Lung (tissue), 12 donors: ENCODE measurements around the gene KIAA0930. TPM values are rescaled to one million over a fixed set of nuclear protein-coding genes. Genes with fewer than 3 reads are reported as not detected.
A peak's percentile ranks its signal among the peaks of the same experiment; 100 is the strongest.

ENCODE experiments used
- ATAC-seq: fragments of 200-7000 bp; cut with Tn5 transposase; one replicate; pipeline ENCODE4 v1.9.1; 2020; ENCODE audit warnings: moderate number of reproducible peaks; ENCODE audit not compliant: insufficient read depth, low FRiP score
- DNase-seq, 3 donors: peaks; one replicate each; pipeline ENCODE4 v3.0.0-alpha.2; 2013 to 2017
- H3K27ac ChIP-seq, 2 donors: one replicate each; pipeline ENCODE4 v1.5.1; 2013; ENCODE audit warnings: mild to moderate bottlenecking in 2 of 2, moderate library complexity in 2 of 2, control low read depth in 1 of 2, inconsistent platforms in 1 of 2, low read depth in 1 of 2, low read length in 1 of 2
- H3K27me3 ChIP-seq, 3 donors: one replicate each; pipeline ENCODE4 v1.5.1; 2013; ENCODE audit warnings: low read length in 2 of 3; ENCODE audit not compliant: control insufficient read depth in 3 of 3, insufficient read depth in 3 of 3
- H3K36me3 ChIP-seq, 4 donors: one replicate each; pipeline ENCODE4 v1.5.1; 2013; ENCODE audit warnings: low read length in 4 of 4, mild to moderate bottlenecking in 1 of 4, moderate library complexity in 1 of 4; ENCODE audit not compliant: control insufficient read depth in 4 of 4, insufficient read depth in 4 of 4
- H3K4me1 ChIP-seq, 5 donors: one replicate each; pipeline ENCODE4 v1.5.1; 2013; ENCODE audit warnings: low read length in 5 of 5, mild to moderate bottlenecking in 2 of 5, moderate library complexity in 1 of 5; ENCODE audit not compliant: control insufficient read depth in 5 of 5, insufficient read depth in 5 of 5
- H3K4me3 ChIP-seq: one replicate; pipeline ENCODE4 v1.5.1; 2013; ENCODE audit warnings: mild to moderate bottlenecking, control low read depth, moderate library complexity
- H3K9ac ChIP-seq, 2 donors: one replicate each; pipeline ENCODE4 v1.5.1; 2013; ENCODE audit warnings: low read length in 2 of 2, control low read depth in 1 of 2; ENCODE audit not compliant: insufficient read depth in 1 of 2
- H3K9me3 ChIP-seq, 4 donors: one replicate each; pipeline ENCODE4 v1.5.1; 2013; ENCODE audit warnings: low read length in 3 of 4, mild to moderate bottlenecking in 1 of 4, moderate library complexity in 1 of 4; ENCODE audit not compliant: control insufficient read depth in 4 of 4, insufficient read depth in 3 of 4
- CTCF ChIP-seq: IDR thresholded peaks from 2 replicates; pipeline ENCODE4 v1.5.1; 2012; ENCODE audit warnings: mild to moderate bottlenecking; ENCODE audit errors: control extremely low read depth, extremely low read depth
- WGBS, 2 donors: extraction: QIAGEN DNeasy Blood & Tissue Kit; methylation state at CpG; one replicate each; pipeline ENCODE4 v1.1.7; 2013; 5-methylcytosine and 5-hydroxymethylcytosine counted together
- polyA plus RNA-seq, 2 donors: library from polyadenylated mRNA; stranded (reverse); fragments of 200-250 nt; gene quantifications; one replicate each; pipeline ENCODE4 v1.2.1, GENCODE V29; 2013
- total RNA-seq, 2 donors: library from RNA; depleted of rRNA in 1 of 2; stranded (reverse); fragments of >200 nt in 1 of 2; gene quantifications; one replicate each; pipeline ENCODE4 v1.2.1, GENCODE V29; 2014 to 2021
- donor health status: control.
- donor health status: control.
- donor health status: Bipolar disorder and iron deficiency.
- donor health status: healthy.
- donor health status: DM: yes; HTN: yes; CAD: no.

Gene KIAA0930
- total and polyA plus RNA-seq, 4 donors, result 25.9 to 67.3 (median 57.3) TPM

- ATAC-seq (no peak), DNase-seq (peak; percentile 76 to 86 (median 82))
- H3K27ac ChIP-seq, result no peak overlapping the region
- no peaks in the 10 kb centered on the region for H3K9me3 ChIP-seq
- H3K27me3 ChIP-seq, result no peaks in the 10 kb centered on the region
- 1 to 3% methylated on average over 32 to 47 of the region's 47 CpGs for whole genome bisulfite sequencing, 2 donors
- no peak overlapping the region for H3K9ac ChIP-seq
- no peak overlapping the region for H3K4me3 ChIP-seq
- peaks cover 3 to 17% (median 5%) of the 10 kb centered on the region in 5 donors for H3K4me1 ChIP-seq
- no peaks in the 10 kb centered on the region for H3K36me3 ChIP-seq
- no peak for TF ChIP-seq CTCF
Measured at GRCh38 chr22:45268167-45268957, 27.7 kb upstream of the KIAA0930 start.

- Histone ChIP-seq H3K4me3 (no peak overlapping the region), H3K27me3 (no peaks in the 10 kb centered on the region), H3K9ac (no peak overlapping the region), H3K27ac (no peak overlapping the region), H3K36me3 (no peaks in the 10 kb centered on the region), H3K4me1 (peaks cover 0 to 7% (median 4%) of the 10 kb centered on the region in 5 donors), H3K9me3 (no peaks in the 10 kb centered on the region)
- no peak for ATAC-seq
- no peak for TF ChIP-seq CTCF
- no peak for DNase-seq
- 65 to 76% methylated on average over 7 of the region's 7 CpGs for WGBS, 2 donors
Measured at GRCh38 chr22:45265535-45265934, 24.8 kb upstream of the KIAA0930 start.

GRCh38 chr22:45263463-45264269, 23.0 kb upstream of the KIAA0930 start:
- H3K4me3 ChIP-seq, result no peak overlapping the region
- H3K36me3 ChIP-seq, result no peaks in the 10 kb centered on the region
- peak; percentile 70 to 81 (median 73) for DNase-seq
- H3K27ac ChIP-seq, result no peak overlapping the region
- H3K9ac ChIP-seq, result no peak overlapping the region
- ATAC-seq, result peak; percentile 72
- peaks cover 0 to 7% (median 0%) of the 10 kb centered on the region in 5 donors for H3K4me1 ChIP-seq
- TF ChIP-seq CTCF, result peak; percentile 61
- WGBS, 2 donors, result 24 to 28% methylated on average over 17 of the region's 17 CpGs
- H3K27me3 ChIP-seq, result no peaks in the 10 kb centered on the region
- no peaks in the 10 kb centered on the region for H3K9me3 ChIP-seq
